HCT116 (cell line): ENCODE data around the gene DDI2. TPM values are rescaled to one million over a fixed set of nuclear protein-coding genes. Genes with fewer than 3 reads are reported as not detected.

Experiments used
- ATAC-seq: fragments of 200-7000 bp; cut with Tn5 transposase; 2 replicates; pipeline ENCODE4 v1.9.1; 2020; ENCODE audit warnings: mild to moderate bottlenecking, moderate library complexity
- Bru-seq: library from RNA; stranded (reverse); fragments of 400-500 nt; gene quantifications from one replicate; lab custom pipeline; 2021; lab: Mats Ljungman, UMichigan
- BruChase-seq, 2 experiments: library from RNA; stranded (reverse); fragments of 400-500 nt; gene quantifications; one replicate each; lab custom pipeline; 2021; lab: Mats Ljungman, UMichigan
- BruUV-seq: library from RNA; stranded (reverse); fragments of 400-500 nt; replicated peaks from 2 replicates; lab custom pipeline; 2021; lab: Mats Ljungman, UMichigan
- CTCF ChIA-PET: fragments of 300-600 bp; sonication (Branson Sonifier 250); formaldehyde crosslinking; loops from one replicate; lab custom pipeline; 2021; ENCODE audit warnings: antibody characterized with exemption; lab: Charles Lee
- POLR2A ChIA-PET: fragments of 300-600, 350-600 bp; sonication (Branson Sonifier 250); formaldehyde crosslinking; loops from one replicate; lab custom pipeline; 2021; ENCODE audit warnings: antibody characterized with exemption; lab: Charles Lee
- RAD21 ChIA-PET, 2 experiments: fragments of 300-600 bp; sonication (Branson Sonifier 250); formaldehyde crosslinking; loops; one replicate each; lab custom pipeline; 2023; ENCODE audit warnings: low total read pairs in 2 of 2; ENCODE audit not compliant: uncharacterized antibody in 2 of 2, unreplicated experiment in 2 of 2, low non-redundant PET in 1 of 2; lab: Charles Lee
- DNase-seq: peaks from one replicate; pipeline ENCODE4 v3.0.0-alpha.2; 2010; ENCODE audit warnings: low read depth, low spot score
- H2AFZ ChIP-seq: fragments of 200-600 bp; shearing (Covaris generic), sonication (generic); 2 replicates; pipeline ENCODE4 v1.6.1; 2017; ENCODE audit warnings: low read depth, mixed run types, mixed read lengths, antibody characterized with exemption, low read length; ENCODE audit not compliant: poor library complexity, severe bottlenecking
- H3K27ac ChIP-seq: 2 replicates; pipeline ENCODE4 v1.5.1; 2012; ENCODE audit warnings: low read depth, low read length
- H3K27me3 ChIP-seq: fragments of 200-600 bp; sonication (generic); 2 replicates; pipeline ENCODE4 v1.6.1; 2016; ENCODE audit warnings: mixed run types, low read length, mixed read lengths; ENCODE audit not compliant: insufficient read depth
- H3K36me3 ChIP-seq, 2 experiments: fragments of 200-500 bp in 1 of 2; fragments of 200-600 bp in 1 of 2; sonication (Bioruptor generic) in 1 of 2; sonication (generic) in 1 of 2; 2 replicates each; pipeline versions ENCODE4 v1.5.1 to v1.6.1; 2014 to 2016; ENCODE audit warnings: low read length in 2 of 2, inconsistent platforms in 1 of 2, mixed read lengths in 1 of 2, mixed run types in 1 of 2; ENCODE audit not compliant: insufficient read depth in 2 of 2, control insufficient read depth in 1 of 2
- H3K4me1 ChIP-seq, 2 experiments: fragments of 200-600 bp in 1 of 2; sonication (generic) in 1 of 2; 2 replicates each; pipeline versions ENCODE4 v1.5.1 to v1.6.1; 2012 to 2017; ENCODE audit warnings: low read length in 2 of 2, inconsistent platforms in 1 of 2, mild to moderate bottlenecking in 1 of 2, mixed read lengths in 1 of 2, mixed run types in 1 of 2, moderate library complexity in 1 of 2; ENCODE audit not compliant: insufficient read depth in 2 of 2, control insufficient read depth in 1 of 2
- H3K4me2 ChIP-seq: fragments of 200-600 bp; sonication (generic); 2 replicates; pipeline ENCODE4 v1.6.1; 2017; ENCODE audit warnings: mixed run types, low read length, mixed read lengths
- H3K4me3 ChIP-seq, 2 experiments: fragments of 200-600 bp in 1 of 2; sonication (generic) in 1 of 2; replicated peaks in 1 of 2; 2 replicates each; pipeline ENCODE4 v1.5.1; 2011 to 2016; ENCODE audit warnings: low read length in 2 of 2, control low read depth in 1 of 2, low read depth in 1 of 2, mild to moderate bottlenecking in 1 of 2, mixed read lengths in 1 of 2, mixed run types in 1 of 2
- H3K79me2 ChIP-seq: fragments of 200-600 bp; sonication (generic); 2 replicates; pipeline ENCODE4 v1.6.1; 2017; ENCODE audit warnings: mild to moderate bottlenecking, mixed run types, low read length, moderate library complexity, mixed read lengths; ENCODE audit not compliant: insufficient read depth
- H3K9ac ChIP-seq: fragments of 200-600 bp; sonication (generic); 2 replicates; pipeline ENCODE4 v1.6.1; 2016; ENCODE audit warnings: low read length, mixed read lengths
- H3K9me2 ChIP-seq: fragments of 200-600 bp; sonication (generic), shearing (Covaris generic); 2 replicates; pipeline ENCODE4 v1.6.1; 2017; ENCODE audit warnings: mixed run types, mild to moderate bottlenecking, moderate library complexity; ENCODE audit not compliant: insufficient read depth
- H3K9me3 ChIP-seq, 2 experiments: fragments of 200-500 bp in 1 of 2; fragments of 200-600 bp in 1 of 2; sonication (Bioruptor generic) in 1 of 2; sonication (generic) in 1 of 2; 2 replicates each; pipeline ENCODE4 v1.6.1; 2014 to 2017; ENCODE audit warnings: low read length in 2 of 2, mixed read lengths in 2 of 2, inconsistent platforms in 1 of 2, low read depth in 1 of 2, mild to moderate bottlenecking in 1 of 2, mixed run types in 1 of 2, moderate library complexity in 1 of 2; ENCODE audit not compliant: control insufficient read depth in 1 of 2, insufficient read depth in 1 of 2
- H4K20me1 ChIP-seq: fragments of 200-600 bp; sonication (generic), shearing (Covaris generic); 2 replicates; pipeline ENCODE4 v1.6.1; 2017; ENCODE audit warnings: mixed run types, mild to moderate bottlenecking, moderate library complexity; ENCODE audit not compliant: insufficient read depth
- CBX3 ChIP-seq: IDR thresholded peaks from 2 replicates; pipeline ENCODE4 v1.6.1; 2012; ENCODE audit warnings: low read depth
- CEBPB ChIP-seq: IDR thresholded peaks from 2 replicates; pipeline ENCODE4 v1.6.1; 2012; ENCODE audit warnings: low read depth
- EGR1 ChIP-seq: IDR thresholded peaks from 2 replicates; pipeline ENCODE4 v1.6.1; 2012; ENCODE audit warnings: low read depth
- ELF1 ChIP-seq: IDR thresholded peaks from 2 replicates; pipeline ENCODE4 v1.6.1; 2012; ENCODE audit warnings: low read depth, borderline replicate concordance
- EZH2 ChIP-seq: fragments of 200-600 bp; sonication (generic); IDR thresholded peaks from 2 replicates; pipeline ENCODE4 v1.6.1; 2017; ENCODE audit warnings: antibody characterized with exemption, mixed run types
- EZH2phosphoT487 ChIP-seq: fragments of 200-600 bp; IDR thresholded peaks from 2 replicates; pipeline ENCODE4 v1.6.1; 2018; ENCODE audit warnings: antibody characterized with exemption, borderline replicate concordance
- FOSL1 ChIP-seq: IDR thresholded peaks from 2 replicates; pipeline ENCODE4 v1.6.1; 2012; ENCODE audit warnings: low read depth
- JUND ChIP-seq: IDR thresholded peaks from 2 replicates; pipeline ENCODE4 v1.6.1; 2012
- POLR2A ChIP-seq: IDR thresholded peaks from 2 replicates; pipeline ENCODE4 v1.7.0; 2011; ENCODE audit warnings: borderline replicate concordance; ENCODE audit not compliant: insufficient read depth, insufficient read length; ENCODE audit errors: extremely low read depth
- POLR2AphosphoS5 ChIP-seq: IDR thresholded peaks from 2 replicates; pipeline ENCODE4 v1.6.1; 2011; ENCODE audit warnings: mild to moderate bottlenecking, low read depth, low read length, moderate library complexity
- RAD21 ChIP-seq: IDR thresholded peaks from 2 replicates; pipeline ENCODE4 v1.6.1; 2012; ENCODE audit warnings: low read depth, mild to moderate bottlenecking
- SP1 ChIP-seq: IDR thresholded peaks from 2 replicates; pipeline ENCODE4 v1.6.1; 2012; ENCODE audit warnings: low read depth
- SRF ChIP-seq: IDR thresholded peaks from 2 replicates; pipeline ENCODE4 v1.6.1; 2012; ENCODE audit warnings: low read depth
- TCF7L2 ChIP-seq: IDR thresholded peaks from 2 replicates; pipeline ENCODE4 v1.7.0; 2011; ENCODE audit warnings: borderline replicate concordance, inconsistent platforms; ENCODE audit not compliant: insufficient read depth, insufficient read length; ENCODE audit errors: extremely low read depth
- YY1 ChIP-seq: IDR thresholded peaks from 2 replicates; pipeline ENCODE4 v1.6.1; 2011; ENCODE audit warnings: low read length, low read depth, moderate library complexity, mild to moderate bottlenecking; ENCODE audit not compliant: insufficient replicate concordance; ENCODE audit errors: extremely low read depth
- ZFX ChIP-seq: fragments of 450-650 bp; IDR thresholded peaks from 2 replicates; pipeline ENCODE4 v1.6.1; 2017
- ZNF274 ChIP-seq: fragments of 200-500 bp; sonication (Bioruptor generic); IDR thresholded peaks from 2 replicates; pipeline ENCODE4 v1.6.1; 2014; ENCODE audit warnings: mild to moderate bottlenecking, low read depth, low read length, inconsistent platforms
- intact Hi-C: fragments of 100-400 bp; cut with micrococcal nuclease; formaldehyde crosslinking; loops from 2 replicates; pipeline ENCODE4 v1.10.0; 2022
- long read RNA-seq: library from polyadenylated mRNA; unstranded; transcript quantifications from one replicate; pipeline ENCODE4 v2.0.0, GENCODE V29; 2021; ENCODE audit not compliant: unreplicated experiment
- polyA plus RNA-seq: library from polyadenylated mRNA; unstranded; fragments of >200 nt; gene quantifications from 2 replicates; pipeline ENCODE4 v1.2.1, GENCODE V29; 2012; ENCODE audit warnings: missing spikeins
- total RNA-seq: library from RNA; stranded (reverse); gene quantifications from one replicate; pipeline ENCODE4 v1.2.1, GENCODE V29; 2021; ENCODE audit not compliant: unreplicated experiment
- TF ChIP-seq, protein P1 (sequence below): IDR thresholded peaks from 2 replicates; pipeline ENCODE4 v1.6.1; 2012
- TF ChIP-seq, protein P2 (sequence below): IDR thresholded peaks from 2 replicates; pipeline ENCODE4 v1.6.1; 2011; ENCODE audit warnings: mild to moderate bottlenecking, low read length, moderate library complexity; ENCODE audit not compliant: insufficient replicate concordance; ENCODE audit errors: extremely low read depth
- TF ChIP-seq, protein P3 (sequence below): IDR thresholded peaks from 2 replicates; pipeline ENCODE4 v1.6.1; 2012
- TF ChIP-seq, protein P4 (sequence below), 3 experiments: fragments of 200-600 bp in 1 of 3; sonication (generic) in 1 of 3; IDR thresholded peaks in 2 of 3; conservative IDR thresholded peaks in 1 of 3; 2 replicates each; pipeline ENCODE4 v1.5.1; 2012 to 2017; ENCODE audit warnings: low read depth in 2 of 3, low read length in 2 of 3, antibody characterized with exemption in 1 of 3, borderline replicate concordance in 1 of 3, control low read depth in 1 of 3, mild to moderate bottlenecking in 1 of 3, mixed read lengths in 1 of 3, mixed run types in 1 of 3, moderate library complexity in 1 of 3; ENCODE audit not compliant: insufficient read depth in 1 of 3

DDI2 gene
- 26.3 TPM for total RNA-seq
- polyA plus RNA-seq: 4.9 and 6.1 TPM in 2 replicates
- percentile 79 among the genes with signal in this experiment for Bru-seq, nascent RNA
- percentile 84 among the genes with signal in this experiment for BruChase-seq, experiment 1, labeled RNA remaining after a 6-hour chase
- percentile 89 among the genes with signal in this experiment for BruChase-seq, experiment 2, labeled RNA remaining after a 2-hour chase
- long read RNA-seq, full-length matches to known transcripts: 2 of 14 reads
- long read RNA-seq, partial matches to known transcripts: 2 of 14 reads
- long read RNA-seq, other reads (novel, unspliced or antisense): 10 of 14 reads

DNA sequence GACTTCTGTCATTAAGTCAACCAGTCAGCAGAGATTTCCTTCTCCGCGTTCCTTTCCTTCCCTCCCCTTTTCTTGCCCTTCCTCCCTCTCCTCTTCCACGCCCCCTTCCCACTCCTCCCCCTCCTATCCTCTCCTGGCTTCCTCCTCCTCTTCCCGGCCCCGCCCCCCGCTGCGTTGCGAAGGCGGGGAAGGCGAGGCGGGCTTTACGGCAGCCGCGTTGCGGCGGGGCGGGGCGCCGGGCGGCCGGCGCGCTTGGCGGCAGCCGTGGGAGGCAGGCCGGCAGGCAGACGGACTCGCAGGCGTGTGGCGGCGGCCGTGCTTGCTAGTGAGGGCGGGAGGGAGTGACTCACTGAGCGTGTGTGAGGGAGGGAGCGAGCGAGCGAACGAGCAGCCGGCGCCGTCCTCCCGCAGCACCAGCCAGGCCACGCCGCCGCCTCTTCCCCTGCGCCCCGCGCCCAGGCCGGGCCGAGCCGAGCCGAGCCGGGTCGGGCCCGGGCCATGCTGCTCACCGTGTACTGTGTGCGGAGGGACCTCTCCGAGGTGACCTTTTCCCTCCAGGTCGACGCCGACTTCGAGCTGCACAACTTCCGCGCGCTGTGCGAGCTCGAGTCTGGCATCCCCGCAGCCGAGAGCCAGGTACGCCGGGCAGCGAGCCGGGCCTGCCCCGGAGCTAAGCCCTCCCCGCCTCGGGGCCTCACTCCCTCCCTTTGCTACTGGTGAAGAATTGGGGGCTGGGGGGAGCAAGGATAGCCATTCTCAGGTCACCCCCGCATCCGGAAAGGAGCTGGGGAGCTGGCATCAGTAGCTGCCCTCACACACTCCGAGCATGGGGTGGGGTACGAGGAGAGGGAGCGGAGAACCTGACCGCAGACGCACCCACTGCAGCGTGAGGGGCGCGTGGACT, at the start of gene DDI2:
Gene DDI2 (plus strand): TSS at position 286 of the 904 bp plus-strand sequence. CDS start 213 bp downstream, at position 499.
- H3K36me3 ChIP-seq: 0 out of 4 replicates have a peak, but pooled peaks cover 0 to 13% of the 10 kb centered on the region in 2 experiments
- H3K79me2 ChIP-seq: peaks cover 51% of the 10 kb centered on the region
- no TSS peak for BruUV-seq
- H3K9me2 ChIP-seq: no peaks in the 10 kb centered on the region
- H3K27me3 ChIP-seq: no peaks in the 10 kb centered on the region
- peaks cover 8% of the 10 kb centered on the region; the same call in 1 of the 2 replicates for H4K20me1 ChIP-seq
- peak; percentile 90 for ATAC-seq
- peak within 1 kb of the TSS; percentile 94 for H2AFZ ChIP-seq
- peak; percentile 92 for DNase-seq
- peak within 1 kb of the TSS; percentile 98 for H3K9ac ChIP-seq
- H3K27ac ChIP-seq: peak within 1 kb of the TSS; percentile 91
- no peaks in the 10 kb centered on the region for H3K9me3 ChIP-seq
- ChIA-PET CTCF (no interaction called here), POLR2A (interaction anchor here (1.3 kb wide), 1 partner anchor 21 kb away, joined by 5 read pairs; no protein-coding TSS in a partner anchor), RAD21 (no interaction called here)
- H3K4me1 ChIP-seq: peaks cover 8 to 33% of the 10 kb centered on the region in 2 experiments
- peak within 1 kb of the TSS; percentile 89 for H3K4me2 ChIP-seq
- peak within 1 kb of the TSS; percentile 97 for H3K4me3 ChIP-seq
- intact Hi-C loops: loop anchor here (5.0 kb wide), 1 partner anchor 90 kb away; the partner anchor contains the start of gene DNAJC16
- TF ChIP-seq, protein P1, sequence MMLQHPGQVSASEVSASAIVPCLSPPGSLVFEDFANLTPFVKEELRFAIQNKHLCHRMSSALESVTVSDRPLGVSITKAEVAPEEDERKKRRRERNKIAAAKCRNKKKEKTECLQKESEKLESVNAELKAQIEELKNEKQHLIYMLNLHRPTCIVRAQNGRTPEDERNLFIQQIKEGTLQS: no peak
- no peak for TF ChIP-seq EZH2phosphoT487
- TF ChIP-seq, protein P2, sequence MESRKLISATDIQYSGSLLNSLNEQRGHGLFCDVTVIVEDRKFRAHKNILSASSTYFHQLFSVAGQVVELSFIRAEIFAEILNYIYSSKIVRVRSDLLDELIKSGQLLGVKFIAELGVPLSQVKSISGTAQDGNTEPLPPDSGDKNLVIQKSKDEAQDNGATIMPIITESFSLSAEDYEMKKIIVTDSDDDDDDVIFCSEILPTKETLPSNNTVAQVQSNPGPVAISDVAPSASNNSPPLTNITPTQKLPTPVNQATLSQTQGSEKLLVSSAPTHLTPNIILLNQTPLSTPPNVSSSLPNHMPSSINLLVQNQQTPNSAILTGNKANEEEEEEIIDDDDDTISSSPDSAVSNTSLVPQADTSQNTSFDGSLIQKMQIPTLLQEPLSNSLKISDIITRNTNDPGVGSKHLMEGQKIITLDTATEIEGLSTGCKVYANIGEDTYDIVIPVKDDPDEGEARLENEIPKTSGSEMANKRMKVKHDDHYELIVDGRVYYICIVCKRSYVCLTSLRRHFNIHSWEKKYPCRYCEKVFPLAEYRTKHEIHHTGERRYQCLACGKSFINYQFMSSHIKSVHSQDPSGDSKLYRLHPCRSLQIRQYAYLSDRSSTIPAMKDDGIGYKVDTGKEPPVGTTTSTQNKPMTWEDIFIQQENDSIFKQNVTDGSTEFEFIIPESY: peak; percentile 34
- peak; percentile 60; the same call in 1 of the 2 replicates for TF ChIP-seq CBX3
- TF ChIP-seq EZH2: no peak
- TF ChIP-seq ZFX: peak; percentile 95
- TF ChIP-seq SP1: peak; percentile 87
- no peak for TF ChIP-seq TCF7L2
- TF ChIP-seq, protein P3, sequence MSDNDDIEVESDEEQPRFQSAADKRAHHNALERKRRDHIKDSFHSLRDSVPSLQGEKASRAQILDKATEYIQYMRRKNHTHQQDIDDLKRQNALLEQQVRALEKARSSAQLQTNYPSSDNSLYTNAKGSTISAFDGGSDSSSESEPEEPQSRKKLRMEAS: peak; percentile 85
- TF ChIP-seq EGR1: peak; percentile 83
- no peak; the same call in 1 of the 2 replicates for TF ChIP-seq SRF
- TF ChIP-seq JUND: peak; percentile 60; the same call in 1 of the 2 replicates
- TF ChIP-seq, protein P4, sequence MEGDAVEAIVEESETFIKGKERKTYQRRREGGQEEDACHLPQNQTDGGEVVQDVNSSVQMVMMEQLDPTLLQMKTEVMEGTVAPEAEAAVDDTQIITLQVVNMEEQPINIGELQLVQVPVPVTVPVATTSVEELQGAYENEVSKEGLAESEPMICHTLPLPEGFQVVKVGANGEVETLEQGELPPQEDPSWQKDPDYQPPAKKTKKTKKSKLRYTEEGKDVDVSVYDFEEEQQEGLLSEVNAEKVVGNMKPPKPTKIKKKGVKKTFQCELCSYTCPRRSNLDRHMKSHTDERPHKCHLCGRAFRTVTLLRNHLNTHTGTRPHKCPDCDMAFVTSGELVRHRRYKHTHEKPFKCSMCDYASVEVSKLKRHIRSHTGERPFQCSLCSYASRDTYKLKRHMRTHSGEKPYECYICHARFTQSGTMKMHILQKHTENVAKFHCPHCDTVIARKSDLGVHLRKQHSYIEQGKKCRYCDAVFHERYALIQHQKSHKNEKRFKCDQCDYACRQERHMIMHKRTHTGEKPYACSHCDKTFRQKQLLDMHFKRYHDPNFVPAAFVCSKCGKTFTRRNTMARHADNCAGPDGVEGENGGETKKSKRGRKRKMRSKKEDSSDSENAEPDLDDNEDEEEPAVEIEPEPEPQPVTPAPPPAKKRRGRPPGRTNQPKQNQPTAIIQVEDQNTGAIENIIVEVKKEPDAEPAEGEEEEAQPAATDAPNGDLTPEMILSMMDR (IDR thresholded peaks at IDR 0.05 in 2 of 3, conservative IDR thresholded peaks at IDR 0.05 in 1 of 3; ENCODE audit: borderline replicate concordance in 1 of 3, insufficient read depth in 1 of 3, low read depth in 2 of 3, low read length in 2 of 3): no peak
- peak; percentile 72 for TF ChIP-seq POLR2A
- no peak for TF ChIP-seq RAD21
- peak; percentile 39 for TF ChIP-seq FOSL1
- peak; percentile 72 for TF ChIP-seq YY1
- TF ChIP-seq ELF1: no peak
- no peak for TF ChIP-seq CEBPB
- TF ChIP-seq ZNF274: no peak
- peak; percentile 85 for TF ChIP-seq POLR2AphosphoS5
